Measurements from ENCODE around the gene SASS6.

DNA sequence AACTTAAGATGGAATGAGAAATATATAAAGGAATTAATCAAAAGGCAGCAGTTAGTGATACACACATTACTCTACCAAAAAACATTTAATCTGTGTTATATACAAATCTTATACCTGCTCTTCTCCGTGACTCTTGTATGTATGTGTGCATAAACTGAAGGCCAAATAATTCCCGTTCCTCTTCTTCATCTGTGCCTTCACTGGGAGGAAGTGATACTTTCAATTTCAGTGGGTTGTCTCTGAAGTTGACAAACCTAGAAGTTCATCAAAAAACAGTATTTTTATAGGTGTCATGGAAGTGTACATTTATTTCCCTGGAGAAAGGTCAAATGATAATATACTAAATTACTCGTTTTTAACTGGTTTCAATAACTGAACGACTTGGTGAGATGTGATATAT lies 19.5 kb upstream of the SASS6 start:
- TF ChIP-seq POLR2A (IDR thresholded peaks at IDR 0.05; ENCODE audit: low read length) (no peak), GATA1 (IDR thresholded peaks at IDR 0.05; ENCODE audit: low read depth, low read length) (no peak)

Data from erythroblast (primary cell).